Stomach (tissue), 9 donors: ENCODE data around the gene FBP2. TPM values are rescaled to one million over a fixed set of nuclear protein-coding genes. Genes with fewer than 3 reads are reported as not detected.

Experiments used
- DNase-seq, 2 donors: peaks; one replicate each; pipeline versions ENCODE4 v3.0.0 to v3.0.0-alpha.2; 2013 to 2019
- H3K27ac ChIP-seq, 5 donors: fragments of 200-600 bp in 4 of 5; sonication (generic) in 4 of 5; one replicate each; pipeline ENCODE4 v1.5.1; 2013 to 2019; ENCODE audit warnings: mild to moderate bottlenecking in 1 of 5, moderate library complexity in 1 of 5
- H3K27me3 ChIP-seq, 3 donors: fragments of 200-600 bp; sonication (generic); one replicate each; pipeline ENCODE4 v1.5.1; 2017 to 2019; ENCODE audit warnings: mixed run types in 1 of 3
- H3K36me3 ChIP-seq, 4 donors: fragments of 200-600 bp; sonication (generic); 1 replicate in 3 of 4; 2 replicates in 1 of 4; pipeline ENCODE4 v1.5.1; 2016 to 2019
- H3K4me1 ChIP-seq, 4 donors: fragments of 200-600 bp; sonication (generic); one replicate each; pipeline ENCODE4 v1.5.1; 2016 to 2019
- H3K4me3 ChIP-seq, 4 donors: fragments of 200-600 bp; sonication (generic) in 3 of 4; one replicate each; pipeline ENCODE4 v1.5.1; 2016 to 2019; ENCODE audit warnings: mild to moderate bottlenecking in 1 of 4
- H3K9me3 ChIP-seq, 4 donors: fragments of 200-600 bp; sonication (generic); one replicate each; pipeline ENCODE4 v1.5.1; 2016 to 2019
- CTCF ChIP-seq, 7 experiments: fragments of 450-650 bp in 4 of 7; fragments of 200-600 bp in 3 of 7; sonication (generic) in 3 of 7; IDR thresholded peaks; one replicate each; pipeline ENCODE4 v1.5.1; 2016 to 2019; ENCODE audit warnings: antibody characterized with exemption in 7 of 7, control low read depth in 2 of 7, mild to moderate bottlenecking in 1 of 7
- EP300 ChIP-seq: sonication (generic); formaldehyde crosslinking; IDR thresholded peaks from one replicate; pipeline ENCODE4 v1.6.1; 2017; ENCODE audit warnings: antibody characterized with exemption
- POLR2A ChIP-seq, 4 donors: fragments of 450-650 bp; IDR thresholded peaks; one replicate each; pipeline ENCODE4 v1.6.1; 2016; ENCODE audit warnings: antibody characterized with exemption in 4 of 4, control low read depth in 2 of 4, mild to moderate bottlenecking in 1 of 4, moderate library complexity in 1 of 4
- POLR2AphosphoS5 ChIP-seq, 3 donors: sonication (generic); formaldehyde crosslinking; IDR thresholded peaks; one replicate each; pipeline ENCODE4 v1.6.1; 2016; ENCODE audit warnings: antibody characterized with exemption in 3 of 3
- WGBS, 5 donors: extraction: QIAGEN DNeasy Blood & Tissue Kit in 3 of 5; methylation state at CpG; one replicate each; pipeline versions ENCODE4 v1.1.5 to v1.1.7; 2013 to 2018; 5-methylcytosine and 5-hydroxymethylcytosine counted together
- intact Hi-C: fragments of 100-400 bp; cut with DNase I; formaldehyde crosslinking; loops from one replicate; pipeline ENCODE4 v1.15.1; 2023; ENCODE audit warnings: low total_unique reads
- polyA plus RNA-seq, 3 donors: library from polyadenylated mRNA; stranded (reverse); fragments of 200-250 nt; gene quantifications; one replicate each; pipeline ENCODE4 v1.2.3, GENCODE V29; 2013
- total RNA-seq, 5 donors: library from RNA; depleted of rRNA; stranded (reverse); fragments of >200 nt; gene quantifications; one replicate each; pipeline versions ENCODE4 v1.1.0 to v1.2.3, GENCODE V29; 2014 to 2016
- donor health status: healthy with polysubstance abuse.
- donor health status: Bipolar disorder and iron deficiency.
- donor health status: healthy.

FBP2 gene
- total and polyA plus RNA-seq, 8 donors: 15.6 to 86.4 (median 29.3) TPM; not detected in 1

GRCh38 chr9:94607423-94607691 lies 13.7 kb upstream of the FBP2 start:
- DNase-seq: no peak
- Histone ChIP-seq H3K9me3 (no peaks in the 10 kb centered on the region), H3K27ac (peak overlapping the region; percentile 16 to 88 (median 83)), H3K4me3 (no peak overlapping the region), H3K36me3 (peaks cover 0 to 21% (median 0%) of the 10 kb centered on the region in 4 donors), H3K27me3 (no peaks in the 10 kb centered on the region), H3K4me1 (peaks cover 22 to 53% (median 43%) of the 10 kb centered on the region in 4 donors)
- intact Hi-C loops: no loop called here
- TF ChIP-seq POLR2A (IDR thresholded peaks at IDR 0.05) (no peak), EP300 (no peak), POLR2AphosphoS5 (IDR thresholded peaks at IDR 0.05) (no peak), CTCF (IDR thresholded peaks at IDR 0.05) (no peak)
- WGBS, 5 donors: 49 to 67% (median 65%) methylated on average over 8 of the region's 8 CpGs

- peaks cover 0 to 21% (median 0%) of the 10 kb centered on the region in 4 donors for H3K36me3 ChIP-seq
Measured at GRCh38 chr9:94606646-94607422, 13.2 kb upstream of the FBP2 start.

DNA sequence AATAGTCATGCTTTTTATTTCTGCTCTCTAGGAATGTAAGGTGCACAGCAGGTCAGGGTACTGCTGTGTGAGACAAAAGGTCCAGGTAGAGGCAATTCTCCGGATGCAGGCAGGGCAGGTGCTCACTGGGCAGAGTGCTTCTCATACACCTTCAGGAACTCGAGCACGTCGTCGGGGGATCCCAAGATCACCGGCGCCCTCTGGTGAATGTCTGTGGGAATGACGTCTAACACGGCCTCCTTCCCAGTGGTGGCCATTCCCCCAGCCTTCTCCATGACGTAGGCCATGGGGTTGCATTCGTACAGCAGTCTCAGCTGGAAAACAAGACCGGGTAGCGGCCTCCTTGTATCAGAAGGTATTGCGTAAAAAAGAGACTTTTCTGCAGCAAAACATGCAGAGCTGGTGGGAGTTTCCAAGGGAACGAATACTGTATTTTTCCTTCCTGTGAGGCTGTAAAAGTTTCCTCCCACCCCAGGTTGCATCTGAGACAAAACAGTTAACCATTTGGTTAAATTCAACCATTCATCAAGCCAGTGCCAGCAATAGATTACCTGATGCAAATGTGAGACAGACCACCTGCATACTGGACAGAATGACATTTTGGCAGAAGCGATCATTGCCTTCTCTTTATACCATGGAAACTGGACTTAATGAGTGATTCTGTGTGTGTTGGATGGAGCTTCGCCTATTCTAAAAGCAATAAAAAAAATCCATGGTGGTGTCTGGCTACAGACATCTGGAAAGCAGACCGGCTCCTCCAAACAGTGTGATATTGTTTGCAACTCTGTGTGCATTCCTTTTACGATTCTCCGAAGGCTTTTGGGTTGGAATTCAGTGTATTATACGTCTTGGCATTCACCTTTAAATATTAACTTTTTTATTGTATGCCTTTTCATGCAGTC lies 9.9 kb upstream of the FBP2 start:
- H3K4me1 ChIP-seq: peaks cover 26 to 42% (median 32%) of the 10 kb centered on the region in 4 donors
- H3K4me3 ChIP-seq: no peak overlapping the region
- TF ChIP-seq EP300 (no peak), CTCF (IDR thresholded peaks at IDR 0.05) (peak in 5 of 7 experiments; percentile 46 to 83 (median 62))
- no peaks in the 10 kb centered on the region for H3K27me3 ChIP-seq
- H3K36me3 ChIP-seq: peaks cover 0 to 21% (median 0%) of the 10 kb centered on the region in 4 donors
- 24 to 26% (median 26%) methylated on average over 21 of the region's 21 CpGs for whole genome bisulfite sequencing, 5 donors
- no peaks in the 10 kb centered on the region for H3K9me3 ChIP-seq
- DNase-seq: peak; percentile 87 to 91
- peak overlapping the region in 1 of 5 donors; percentile 2 for H3K27ac ChIP-seq
- intact Hi-C loops: no loop called here

More at GRCh38 chr9:94606646-94607422, 13.2 kb upstream of the FBP2 start:
- H3K4me3 ChIP-seq: no peak overlapping the region
- TF ChIP-seq POLR2AphosphoS5 (IDR thresholded peaks at IDR 0.05) (no peak), POLR2A (IDR thresholded peaks at IDR 0.05) (no peak), EP300 (no peak), CTCF (IDR thresholded peaks at IDR 0.05) (no peak)
- no peaks in the 10 kb centered on the region for H3K27me3 ChIP-seq
- H3K4me1 ChIP-seq: peaks cover 22 to 50% (median 40%) of the 10 kb centered on the region in 4 donors
- intact Hi-C loops: no loop called here
- peak overlapping the region; percentile 77 to 88 (median 83) for H3K27ac ChIP-seq
- 44 to 69% (median 52%) methylated on average over 24 of the region's 24 CpGs for WGBS, 5 donors
- H3K9me3 ChIP-seq: no peaks in the 10 kb centered on the region
- DNase-seq: peak; percentile 28 to 65

DNA sequence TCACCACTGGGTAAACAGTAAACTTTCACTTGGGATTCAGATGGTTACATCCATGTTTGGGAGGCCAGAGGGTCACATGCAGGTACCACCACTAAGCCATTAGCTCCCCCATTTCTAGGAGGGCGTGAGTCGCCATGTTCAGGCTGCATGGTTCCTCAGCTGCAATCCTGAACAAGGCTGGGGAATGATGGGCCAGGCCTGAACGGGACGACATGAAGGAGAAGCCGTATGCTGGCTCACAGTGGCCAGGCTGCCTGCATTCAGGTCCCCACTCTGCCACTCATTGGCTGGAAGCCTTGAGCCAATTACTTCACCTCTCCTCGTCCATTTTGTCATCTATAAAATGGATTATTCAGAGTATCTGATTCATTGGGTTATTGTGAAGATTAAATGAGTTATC lies 9.0 kb upstream of the FBP2 start:
- DNase-seq: no peak
- peaks cover 23 to 38% (median 28%) of the 10 kb centered on the region in 4 donors for H3K4me1 ChIP-seq
- peaks cover 0 to 21% (median 0%) of the 10 kb centered on the region in 4 donors for H3K36me3 ChIP-seq
- TF ChIP-seq POLR2A (IDR thresholded peaks at IDR 0.05): no peak
- no peak for TF ChIP-seq EP300
- WGBS, 5 donors: 75 to 89% (median 87%) methylated on average over 6 of the region's 6 CpGs
- intact Hi-C loops: no loop called here
- no peaks in the 10 kb centered on the region for H3K9me3 ChIP-seq
- H3K27me3 ChIP-seq: no peaks in the 10 kb centered on the region
- no peak overlapping the region for H3K27ac ChIP-seq
- H3K4me3 ChIP-seq: no peak overlapping the region
